HL-60 (cell line): ENCODE results near the gene C17orf114.

Source experiments
- DNase-seq, 2 experiments: peaks; one replicate each; pipeline ENCODE4 v3.0.0-alpha.2; 2010 to 2020; ENCODE audit warnings: low read depth in 1 of 2, low spot score in 1 of 2
- H3K27ac ChIP-seq: fragments of 250-450 bp; sonication (Bioruptor Pico); replicated peaks from 2 replicates; pipeline ENCODE4 v1.5.1; 2020; ENCODE audit warnings: mild to moderate bottlenecking, moderate library complexity
- H3K27me3 ChIP-seq: fragments of 250-450 bp; sonication (Bioruptor Pico); 2 replicates; pipeline ENCODE4 v1.5.1; 2021; ENCODE audit warnings: mild to moderate bottlenecking, moderate library complexity; ENCODE audit not compliant: insufficient read depth, poor library complexity, severe bottlenecking
- H3K4me3 ChIP-seq: replicated peaks from 2 replicates; pipeline ENCODE4 v1.5.1; 2011; ENCODE audit warnings: mild to moderate bottlenecking, control low read depth, low read length; ENCODE audit not compliant: insufficient read depth
- GABPA ChIP-seq: IDR thresholded peaks from 2 replicates; pipeline ENCODE4 v1.6.1; 2012; ENCODE audit warnings: low read depth
- POLR2AphosphoS5 ChIP-seq: IDR thresholded peaks from 2 replicates; pipeline ENCODE4 v1.6.1; 2012; ENCODE audit warnings: low read depth
- SPI1 ChIP-seq: IDR thresholded peaks from 2 replicates; pipeline ENCODE4 v1.6.1; 2012; ENCODE audit warnings: low read depth, mild to moderate bottlenecking, borderline replicate concordance
- TF ChIP-seq, protein P1 (sequence below): IDR thresholded peaks from one replicate; pipeline ENCODE4 v1.5.1; 2011; ENCODE audit warnings: low read length, control low read depth, inconsistent platforms; ENCODE audit not compliant: insufficient read depth
- TF ChIP-seq, protein P2 (sequence below): IDR thresholded peaks from 2 replicates; pipeline ENCODE4 v1.6.1; 2012; ENCODE audit warnings: low read depth; ENCODE audit not compliant: insufficient replicate concordance

Gene C17orf114

DNA sequence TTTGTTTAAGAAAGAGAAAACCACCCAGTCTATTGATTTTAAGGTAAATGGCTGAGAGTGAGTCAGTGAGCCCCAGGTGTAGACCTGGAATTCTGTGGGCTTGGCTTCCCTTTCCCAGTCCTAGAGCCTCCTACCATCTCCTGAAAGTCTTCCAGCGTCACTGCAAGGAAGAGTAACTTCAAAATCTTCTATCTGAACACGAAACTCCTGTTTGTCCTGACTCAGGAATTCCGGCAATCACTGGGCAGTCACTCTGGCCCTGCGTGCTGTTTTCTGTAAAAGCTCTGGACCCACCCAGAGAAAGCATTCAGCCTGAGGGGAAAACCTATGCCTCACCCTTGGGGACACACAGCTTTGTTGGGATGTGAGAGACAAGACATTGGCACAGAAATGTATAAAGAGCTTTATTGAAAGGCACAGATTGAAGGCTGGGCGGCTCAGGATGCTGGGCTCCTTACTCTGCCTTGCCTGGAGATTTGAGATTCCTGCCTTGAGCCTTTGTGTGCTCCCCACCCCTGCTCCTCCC is 46.9 kb upstream of the C17orf114 start:
- TF ChIP-seq, protein P1, sequence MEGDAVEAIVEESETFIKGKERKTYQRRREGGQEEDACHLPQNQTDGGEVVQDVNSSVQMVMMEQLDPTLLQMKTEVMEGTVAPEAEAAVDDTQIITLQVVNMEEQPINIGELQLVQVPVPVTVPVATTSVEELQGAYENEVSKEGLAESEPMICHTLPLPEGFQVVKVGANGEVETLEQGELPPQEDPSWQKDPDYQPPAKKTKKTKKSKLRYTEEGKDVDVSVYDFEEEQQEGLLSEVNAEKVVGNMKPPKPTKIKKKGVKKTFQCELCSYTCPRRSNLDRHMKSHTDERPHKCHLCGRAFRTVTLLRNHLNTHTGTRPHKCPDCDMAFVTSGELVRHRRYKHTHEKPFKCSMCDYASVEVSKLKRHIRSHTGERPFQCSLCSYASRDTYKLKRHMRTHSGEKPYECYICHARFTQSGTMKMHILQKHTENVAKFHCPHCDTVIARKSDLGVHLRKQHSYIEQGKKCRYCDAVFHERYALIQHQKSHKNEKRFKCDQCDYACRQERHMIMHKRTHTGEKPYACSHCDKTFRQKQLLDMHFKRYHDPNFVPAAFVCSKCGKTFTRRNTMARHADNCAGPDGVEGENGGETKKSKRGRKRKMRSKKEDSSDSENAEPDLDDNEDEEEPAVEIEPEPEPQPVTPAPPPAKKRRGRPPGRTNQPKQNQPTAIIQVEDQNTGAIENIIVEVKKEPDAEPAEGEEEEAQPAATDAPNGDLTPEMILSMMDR = no peak
- TF ChIP-seq POLR2AphosphoS5 (no peak), GABPA (no peak), SPI1 (no peak)
- TF ChIP-seq, protein P2, sequence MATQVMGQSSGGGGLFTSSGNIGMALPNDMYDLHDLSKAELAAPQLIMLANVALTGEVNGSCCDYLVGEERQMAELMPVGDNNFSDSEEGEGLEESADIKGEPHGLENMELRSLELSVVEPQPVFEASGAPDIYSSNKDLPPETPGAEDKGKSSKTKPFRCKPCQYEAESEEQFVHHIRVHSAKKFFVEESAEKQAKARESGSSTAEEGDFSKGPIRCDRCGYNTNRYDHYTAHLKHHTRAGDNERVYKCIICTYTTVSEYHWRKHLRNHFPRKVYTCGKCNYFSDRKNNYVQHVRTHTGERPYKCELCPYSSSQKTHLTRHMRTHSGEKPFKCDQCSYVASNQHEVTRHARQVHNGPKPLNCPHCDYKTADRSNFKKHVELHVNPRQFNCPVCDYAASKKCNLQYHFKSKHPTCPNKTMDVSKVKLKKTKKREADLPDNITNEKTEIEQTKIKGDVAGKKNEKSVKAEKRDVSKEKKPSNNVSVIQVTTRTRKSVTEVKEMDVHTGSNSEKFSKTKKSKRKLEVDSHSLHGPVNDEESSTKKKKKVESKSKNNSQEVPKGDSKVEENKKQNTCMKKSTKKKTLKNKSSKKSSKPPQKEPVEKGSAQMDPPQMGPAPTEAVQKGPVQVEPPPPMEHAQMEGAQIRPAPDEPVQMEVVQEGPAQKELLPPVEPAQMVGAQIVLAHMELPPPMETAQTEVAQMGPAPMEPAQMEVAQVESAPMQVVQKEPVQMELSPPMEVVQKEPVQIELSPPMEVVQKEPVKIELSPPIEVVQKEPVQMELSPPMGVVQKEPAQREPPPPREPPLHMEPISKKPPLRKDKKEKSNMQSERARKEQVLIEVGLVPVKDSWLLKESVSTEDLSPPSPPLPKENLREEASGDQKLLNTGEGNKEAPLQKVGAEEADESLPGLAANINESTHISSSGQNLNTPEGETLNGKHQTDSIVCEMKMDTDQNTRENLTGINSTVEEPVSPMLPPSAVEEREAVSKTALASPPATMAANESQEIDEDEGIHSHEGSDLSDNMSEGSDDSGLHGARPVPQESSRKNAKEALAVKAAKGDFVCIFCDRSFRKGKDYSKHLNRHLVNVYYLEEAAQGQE = no peak
- Histone ChIP-seq H3K27ac (no peak overlapping the region), H3K27me3 (no peaks in the 10 kb centered on the region), H3K4me3 (no peak overlapping the region)
- DNase-seq = no peak

DNA sequence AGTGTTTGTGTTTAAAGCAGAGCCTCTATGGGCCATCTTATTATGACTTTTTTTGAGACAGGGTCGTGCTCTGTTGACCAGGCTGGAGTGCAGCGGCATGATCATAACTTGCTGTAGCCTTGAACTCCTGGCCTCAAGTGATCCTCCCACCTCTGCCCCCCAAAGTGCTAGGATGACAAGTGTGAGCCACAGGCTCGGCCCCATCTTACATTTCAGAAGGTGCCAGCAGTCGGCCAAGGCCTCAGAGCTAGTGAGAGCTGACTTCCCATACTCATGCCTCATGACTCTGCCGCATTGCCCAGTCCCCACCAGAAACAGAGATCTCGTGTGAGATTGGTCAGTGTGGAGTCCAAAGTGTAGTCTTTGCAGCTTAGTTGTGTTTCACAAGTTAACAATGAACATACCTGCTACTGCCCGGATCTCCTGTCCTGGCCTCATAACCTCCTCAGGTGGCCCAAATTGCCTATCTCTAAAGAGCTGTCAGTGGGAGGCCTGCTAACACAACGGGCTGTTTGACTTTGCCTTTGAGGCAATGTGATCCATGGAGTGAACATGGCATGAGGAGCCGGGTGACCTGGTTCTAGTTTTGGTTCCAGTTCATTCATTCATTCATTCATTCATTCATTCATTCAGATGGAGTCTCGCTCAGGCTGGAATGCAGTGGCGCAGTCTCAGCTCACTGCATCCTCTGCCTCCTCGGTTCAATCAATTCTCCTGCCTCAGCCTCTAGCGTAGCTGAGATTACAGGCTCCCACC is 44.7 kb upstream of the C17orf114 start:
- TF ChIP-seq POLR2AphosphoS5 (no peak), SPI1 (no peak), GABPA (no peak)
- TF ChIP-seq, protein P1 = no peak
- TF ChIP-seq, protein P2 = no peak
- DNase-seq = no peak
- Histone ChIP-seq H3K27me3 (no peaks in the 10 kb centered on the region), H3K4me3 (no peak overlapping the region), H3K27ac (no peak overlapping the region)

DNA sequence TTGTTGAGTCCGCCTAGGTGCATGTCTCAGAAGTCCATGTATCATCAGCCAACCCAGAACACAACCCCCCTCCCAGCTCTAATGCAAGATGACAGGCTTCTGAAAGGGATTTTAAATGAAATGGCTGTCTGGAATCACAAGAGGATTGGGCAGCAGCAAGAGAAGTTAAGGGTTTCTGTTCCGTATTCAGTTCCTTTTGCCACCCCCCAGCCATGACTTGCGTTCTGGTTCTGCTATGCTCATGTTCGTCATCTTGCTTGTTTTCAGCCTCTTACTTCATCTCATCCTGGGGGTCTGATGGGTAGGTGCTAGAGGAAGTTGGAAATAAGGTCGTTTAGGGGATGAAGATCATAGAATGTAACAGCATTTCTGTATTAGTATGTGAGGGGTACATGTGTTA is 43.0 kb upstream of the C17orf114 start:
- H3K27me3 ChIP-seq = no peaks in the 10 kb centered on the region
- TF ChIP-seq GABPA (no peak), SPI1 (no peak), POLR2AphosphoS5 (no peak)
- TF ChIP-seq, protein P2 = no peak
- TF ChIP-seq, protein P1 = no peak
- H3K27ac ChIP-seq = no peak overlapping the region
- no peak overlapping the region for H3K4me3 ChIP-seq
- DNase-seq = no peak
